ENCODE results near the gene TRO.

DNA sequence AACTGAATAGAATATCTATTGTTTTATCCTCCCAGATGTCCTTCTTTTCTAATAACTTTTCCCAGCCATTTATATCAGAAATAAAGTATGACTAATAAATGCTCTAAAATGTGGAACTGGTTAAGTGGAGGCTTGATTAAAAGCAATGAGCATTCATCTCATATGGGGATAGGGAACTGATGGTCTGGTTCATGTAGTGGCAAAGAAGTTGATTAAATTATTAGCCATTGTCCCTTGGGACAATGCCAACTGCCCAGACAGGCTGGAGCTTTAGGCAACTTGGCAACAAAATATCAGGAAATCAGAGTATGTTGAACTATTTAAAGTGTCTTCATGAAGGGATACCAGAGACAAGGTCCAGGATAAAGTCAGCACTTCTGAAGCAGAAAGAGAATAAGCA lies 24.2 kb downstream of the TRO start:
- TF ChIP-seq POLR2A (IDR thresholded peaks at IDR 0.05; ENCODE audit: low read length), result no peak
- TF ChIP-seq GATA1 (IDR thresholded peaks at IDR 0.05; ENCODE audit: low read depth, low read length), result no peak

Measured in erythroblast (primary cell).